H9 (cell line): ENCODE data around the gene KIF23. TPM values are rescaled to one million over a fixed set of nuclear protein-coding genes. Genes with fewer than 3 reads are reported as not detected.
"Not testable (repeated sequence)": the region's sequence is repeated elsewhere in the genome, so short reads cannot be mapped to it uniquely, and the experiment has no call there.

Source experiments
- DNase-seq: peaks from one replicate; pipeline ENCODE4 v3.0.0-alpha.2; 2017
- H2AFZ ChIP-seq: one replicate; pipeline ENCODE4 v1.6.1; 2013; ENCODE audit warnings: mild to moderate bottlenecking, low read length, control low read depth, moderate library complexity
- H2AK5ac ChIP-seq: 2 replicates; pipeline ENCODE4 v1.6.1; 2013; ENCODE audit warnings: low read length, control low read depth, mixed read lengths; ENCODE audit not compliant: insufficient read length
- H2BK120ac ChIP-seq: one replicate; pipeline ENCODE4 v1.6.1; 2013; ENCODE audit warnings: low read depth, mild to moderate bottlenecking, low read length, control low read depth, inconsistent platforms; ENCODE audit not compliant: poor library complexity, severe bottlenecking
- H2BK12ac ChIP-seq: 2 replicates; pipeline ENCODE4 v1.6.1; 2013; ENCODE audit warnings: low read length, control low read depth, mixed read lengths, low read depth; ENCODE audit not compliant: insufficient read length
- H2BK15ac ChIP-seq: 2 replicates; pipeline ENCODE4 v1.6.1; 2013; ENCODE audit warnings: low read depth, low read length, control low read depth
- H2BK20ac ChIP-seq: one replicate; pipeline ENCODE4 v1.6.1; 2013; ENCODE audit warnings: low read depth, mild to moderate bottlenecking, low read length, control low read depth, inconsistent platforms; ENCODE audit not compliant: poor library complexity, severe bottlenecking
- H2BK5ac ChIP-seq: 2 replicates; pipeline ENCODE4 v1.6.1; 2013; ENCODE audit warnings: low read length, control low read depth, mixed read lengths; ENCODE audit not compliant: insufficient read length
- H3K14ac ChIP-seq: 2 replicates; pipeline ENCODE4 v1.6.1; 2013; ENCODE audit warnings: low read length, control low read depth; ENCODE audit not compliant: insufficient read depth
- H3K18ac ChIP-seq: 2 replicates; pipeline ENCODE4 v1.6.1; 2013; ENCODE audit warnings: low read depth, mild to moderate bottlenecking, mixed read lengths, low read length, control low read depth; ENCODE audit not compliant: insufficient read length
- H3K23ac ChIP-seq: 2 replicates; pipeline ENCODE4 v1.6.1; 2013; ENCODE audit warnings: low read length, control low read depth, mixed read lengths, low read depth; ENCODE audit not compliant: insufficient read length
- H3K23me2 ChIP-seq: 2 replicates; pipeline ENCODE4 v1.6.1; 2013; ENCODE audit warnings: low read depth, mild to moderate bottlenecking, mixed read lengths, low read length, control low read depth; ENCODE audit not compliant: insufficient read length, poor library complexity, severe bottlenecking
- H3K27ac ChIP-seq: 2 replicates; pipeline ENCODE4 v1.5.1; 2013; ENCODE audit warnings: low read length, control low read depth, mixed read lengths, low read depth; ENCODE audit not compliant: insufficient read length
- H3K27me3 ChIP-seq: 2 replicates; pipeline ENCODE4 v1.6.1; 2013; ENCODE audit warnings: low read length, control low read depth, inconsistent platforms; ENCODE audit not compliant: insufficient read depth
- H3K4ac ChIP-seq: 2 replicates; pipeline ENCODE4 v1.6.1; 2013; ENCODE audit warnings: low read depth, mild to moderate bottlenecking, control low read depth, inconsistent platforms, low read length, moderate library complexity
- H3K4me1 ChIP-seq: 2 replicates; pipeline ENCODE4 v1.6.1; 2013; ENCODE audit warnings: low read length, control low read depth, inconsistent platforms; ENCODE audit not compliant: insufficient read depth
- H3K4me2 ChIP-seq: 2 replicates; pipeline ENCODE4 v1.6.1; 2013; ENCODE audit warnings: low read length, control low read depth, mixed read lengths; ENCODE audit not compliant: insufficient read length, insufficient read depth
- H3K56ac ChIP-seq: 2 replicates; pipeline ENCODE4 v1.6.1; 2013; ENCODE audit warnings: low read depth, mild to moderate bottlenecking, mixed read lengths, low read length, control low read depth; ENCODE audit not compliant: insufficient read length
- H3K79me1 ChIP-seq: 2 replicates; pipeline ENCODE4 v1.6.1; 2013; ENCODE audit warnings: low read depth, mild to moderate bottlenecking, moderate library complexity, low read length, control low read depth, inconsistent platforms; ENCODE audit not compliant: insufficient read depth, poor library complexity, severe bottlenecking
- H3K79me2 ChIP-seq: 2 replicates; pipeline ENCODE4 v1.6.1; 2013; ENCODE audit warnings: low read length, control low read depth, inconsistent platforms; ENCODE audit not compliant: insufficient read depth
- H3K9ac ChIP-seq: 2 replicates; pipeline ENCODE4 v1.6.1; 2013; ENCODE audit warnings: low read length, control low read depth, mixed read lengths; ENCODE audit not compliant: insufficient read length; ENCODE audit errors: extremely low read depth
- H3K9me3 ChIP-seq: one replicate; pipeline ENCODE4 v1.6.1; 2013; ENCODE audit warnings: low read depth, low read length, inconsistent platforms; ENCODE audit not compliant: control insufficient read depth
- H3T11ph ChIP-seq: one replicate; pipeline ENCODE4 v1.6.1; 2013; ENCODE audit warnings: mild to moderate bottlenecking, low read length, control low read depth, inconsistent platforms
- H4K20me1 ChIP-seq: one replicate; pipeline ENCODE4 v1.6.1; 2013; ENCODE audit not compliant: control insufficient read depth, insufficient read length, insufficient read depth
- H4K5ac ChIP-seq: 2 replicates; pipeline ENCODE4 v1.6.1; 2013; ENCODE audit warnings: low read depth, mild to moderate bottlenecking, mixed read lengths, low read length, control low read depth; ENCODE audit not compliant: insufficient read length
- H4K8ac ChIP-seq: replicated peaks from 2 replicates; pipeline ENCODE4 v1.6.1; 2013; ENCODE audit warnings: low read length, control low read depth, mixed read lengths, low read depth; ENCODE audit not compliant: insufficient read length
- H4K91ac ChIP-seq: 2 replicates; pipeline ENCODE4 v1.6.1; 2013; ENCODE audit warnings: low read depth, mild to moderate bottlenecking, moderate library complexity, mixed read lengths, low read length, control low read depth; ENCODE audit not compliant: insufficient read length
- H3K27ac Mint-ChIP-seq, 3 experiments: 2 replicates in 2 of 3; 3 replicates in 1 of 3; pipeline ENCODE4 v1.8.0; 2020 to 2021; ENCODE audit warnings: mixed read lengths in 3 of 3, mild to moderate bottlenecking in 1 of 3, moderate library complexity in 1 of 3
- H3K27me3 Mint-ChIP-seq: 2 replicates; pipeline ENCODE4 v1.8.0; 2021; ENCODE audit warnings: low read depth, mild to moderate bottlenecking, moderate library complexity, mixed read lengths
- H3K36me3 Mint-ChIP-seq, 3 experiments: 2 replicates in 2 of 3; 3 replicates in 1 of 3; pipeline ENCODE4 v1.8.0; 2020 to 2021; ENCODE audit warnings: low read depth in 3 of 3, mixed read lengths in 3 of 3; ENCODE audit not compliant: insufficient read depth in 1 of 3
- H3K4me1 Mint-ChIP-seq, 2 experiments: 2 replicates each; pipeline ENCODE4 v1.8.0; 2020; ENCODE audit warnings: mixed read lengths in 2 of 2
- H3K4me3 Mint-ChIP-seq, 2 experiments: 2 replicates in 1 of 2; 3 replicates in 1 of 2; pipeline ENCODE4 v1.8.0; 2020 to 2021; ENCODE audit warnings: mild to moderate bottlenecking in 2 of 2, mixed read lengths in 2 of 2, moderate library complexity in 1 of 2
- H3K9me3 Mint-ChIP-seq, 2 experiments: 2 replicates in 1 of 2; 3 replicates in 1 of 2; pipeline ENCODE4 v1.8.0; 2020; ENCODE audit warnings: mild to moderate bottlenecking in 2 of 2, mixed read lengths in 2 of 2, moderate library complexity in 1 of 2
- WGBS: extraction: QIAGEN DNeasy Blood & Tissue Kit; methylation state at CpG from one replicate; pipeline ENCODE4 v1.1.7; 2013; ENCODE audit warnings: missing lambda C conversion rate, low lambda C conversion rate, mixed read lengths; ENCODE audit not compliant: insufficient read length; ENCODE audit errors: extremely low coverage; 5-methylcytosine and 5-hydroxymethylcytosine counted together
- total RNA-seq: library from RNA; stranded (reverse); gene quantifications from 2 replicates; pipeline ENCODE4 v1.2.1, GENCODE V29; 2021
- TF ChIP-seq, protein P1 (sequence below): fragments of 200-600 bp; sonication (generic); conservative IDR thresholded peaks from 3 replicates; pipeline ENCODE4 v1.8.0; 2021; ENCODE audit warnings: antibody characterized with exemption, mild to moderate bottlenecking

Gene KIF23
- total RNA-seq, 1 experiment from 2014 or later: 55.4 TPM

DNA sequence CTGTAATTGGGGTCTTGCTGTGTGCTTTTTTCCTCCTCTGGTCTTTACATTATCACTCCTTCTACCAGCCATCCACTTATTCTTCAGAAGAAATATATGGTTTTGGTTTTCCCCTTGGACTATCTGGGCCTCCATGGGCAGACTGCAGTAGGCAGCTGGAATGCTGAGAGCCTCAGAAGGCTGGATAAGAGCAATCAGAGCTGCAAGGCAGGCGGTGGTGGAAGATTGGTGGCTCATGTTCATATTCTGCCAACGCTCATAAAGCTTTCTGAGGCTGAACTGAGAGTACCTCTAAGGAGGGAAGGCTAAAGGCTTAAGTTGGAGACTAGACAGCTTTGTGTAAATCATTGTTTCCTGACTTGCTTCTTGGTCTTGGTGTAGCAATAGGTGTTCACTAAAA lies 32.8 kb downstream of the KIF23 start:
- Histone ChIP-seq H3T11ph (no peak overlapping the region), H3K9ac (no peak overlapping the region), H3K18ac (no peak overlapping the region), H2BK15ac (no peak overlapping the region), H4K20me1 (no peaks in the 10 kb centered on the region), H3K79me1 (no peaks in the 10 kb centered on the region), H3K4me1 (no peaks in the 10 kb centered on the region), H2BK5ac (no peak overlapping the region), H3K14ac (no peak overlapping the region), H3K79me2 (no peaks in the 10 kb centered on the region), H3K9me3 (no peaks in the 10 kb centered on the region), H3K27ac (no peak overlapping the region), H2BK12ac (no peak overlapping the region), H2AFZ (no peak overlapping the region), H2AK5ac (no peak overlapping the region), H4K91ac (no peak overlapping the region), H3K23ac (no peak overlapping the region), H2BK20ac (no peak overlapping the region), H3K56ac (no peak overlapping the region), H2BK120ac (no peak overlapping the region), H3K4ac (no peak overlapping the region), H3K4me2 (no peak overlapping the region), H3K23me2 (peaks cover 2% of the 10 kb centered on the region), H4K5ac (no peak overlapping the region), H3K27me3 (no peaks in the 10 kb centered on the region), H4K8ac (no peak overlapping the region)
- peaks cover 5% of the 10 kb centered on the region in 2 experiments for H3K4me1 Mint-ChIP-seq
- H3K9me3 Mint-ChIP-seq: no peaks in the 10 kb centered on the region
- no CpG with 5 or more reads among the region's 2 CpGs for WGBS
- H3K27me3 Mint-ChIP-seq: no peaks in the 10 kb centered on the region
- H3K27ac Mint-ChIP-seq: no peak overlapping the region; a peak in 1 of 7 replicates
- no peak overlapping the region for H3K4me3 Mint-ChIP-seq
- TF ChIP-seq, protein P1, sequence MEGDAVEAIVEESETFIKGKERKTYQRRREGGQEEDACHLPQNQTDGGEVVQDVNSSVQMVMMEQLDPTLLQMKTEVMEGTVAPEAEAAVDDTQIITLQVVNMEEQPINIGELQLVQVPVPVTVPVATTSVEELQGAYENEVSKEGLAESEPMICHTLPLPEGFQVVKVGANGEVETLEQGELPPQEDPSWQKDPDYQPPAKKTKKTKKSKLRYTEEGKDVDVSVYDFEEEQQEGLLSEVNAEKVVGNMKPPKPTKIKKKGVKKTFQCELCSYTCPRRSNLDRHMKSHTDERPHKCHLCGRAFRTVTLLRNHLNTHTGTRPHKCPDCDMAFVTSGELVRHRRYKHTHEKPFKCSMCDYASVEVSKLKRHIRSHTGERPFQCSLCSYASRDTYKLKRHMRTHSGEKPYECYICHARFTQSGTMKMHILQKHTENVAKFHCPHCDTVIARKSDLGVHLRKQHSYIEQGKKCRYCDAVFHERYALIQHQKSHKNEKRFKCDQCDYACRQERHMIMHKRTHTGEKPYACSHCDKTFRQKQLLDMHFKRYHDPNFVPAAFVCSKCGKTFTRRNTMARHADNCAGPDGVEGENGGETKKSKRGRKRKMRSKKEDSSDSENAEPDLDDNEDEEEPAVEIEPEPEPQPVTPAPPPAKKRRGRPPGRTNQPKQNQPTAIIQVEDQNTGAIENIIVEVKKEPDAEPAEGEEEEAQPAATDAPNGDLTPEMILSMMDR: no peak
- peaks cover 26 to 65% (median 58%) of the 10 kb centered on the region in 3 experiments; a peak in 6 of 7 replicates for H3K36me3 Mint-ChIP-seq
- DNase-seq: no peak

DNA sequence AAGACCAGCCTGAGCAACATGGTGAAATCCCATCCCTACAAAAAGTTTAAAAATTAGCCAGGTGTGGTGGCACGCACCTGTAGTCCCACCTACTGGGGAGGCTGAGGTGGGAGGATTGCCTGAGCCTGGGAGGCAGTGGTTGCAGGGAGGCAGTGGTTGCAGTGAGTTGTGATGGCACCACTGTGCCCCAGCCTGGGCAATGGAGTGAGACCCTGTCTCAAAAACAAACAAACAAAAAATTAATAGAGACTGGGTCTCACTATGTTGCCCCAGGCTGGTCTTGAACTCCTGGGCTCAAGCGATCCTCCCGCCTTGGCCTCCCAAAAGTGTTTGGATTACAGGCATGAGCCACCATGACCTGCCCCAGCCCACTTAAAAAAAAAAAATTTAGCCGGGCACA lies 36.1 kb downstream of the KIF23 start:
- H4K20me1 ChIP-seq, H2BK5ac ChIP-seq, H2AK5ac ChIP-seq, H2BK12ac ChIP-seq, H2BK120ac ChIP-seq, DNase-seq, H3K4ac ChIP-seq, H3K4me2 ChIP-seq, H3K23ac ChIP-seq, H3K4me1 ChIP-seq, H3T11ph ChIP-seq, H4K8ac ChIP-seq, H3K9ac ChIP-seq, H3K56ac ChIP-seq, H3K9me3 Mint-ChIP-seq, H4K91ac ChIP-seq, H3K79me1 ChIP-seq, H3K14ac ChIP-seq, H3K4me3 Mint-ChIP-seq, H3K27ac ChIP-seq, H4K5ac ChIP-seq, H3K18ac ChIP-seq, H2AFZ ChIP-seq, H3K27me3 Mint-ChIP-seq, H2BK20ac ChIP-seq, H3K27me3 ChIP-seq, H3K27ac Mint-ChIP-seq, H2BK15ac ChIP-seq, H3K9me3 ChIP-seq: not testable (repeated sequence)
- WGBS: no CpG with 5 or more reads among the region's 4 CpGs
- H3K4me1 Mint-ChIP-seq: peaks cover 19 to 26% of the 10 kb centered on the region in 2 experiments
- peaks cover 21% of the 10 kb centered on the region for H3K79me2 ChIP-seq
- peaks cover 13% of the 10 kb centered on the region for H3K23me2 ChIP-seq
- peaks cover 38 to 62% (median 60%) of the 10 kb centered on the region in 3 experiments for H3K36me3 Mint-ChIP-seq
